Measurements from ENCODE around the gene CD200R1L.

DNA sequence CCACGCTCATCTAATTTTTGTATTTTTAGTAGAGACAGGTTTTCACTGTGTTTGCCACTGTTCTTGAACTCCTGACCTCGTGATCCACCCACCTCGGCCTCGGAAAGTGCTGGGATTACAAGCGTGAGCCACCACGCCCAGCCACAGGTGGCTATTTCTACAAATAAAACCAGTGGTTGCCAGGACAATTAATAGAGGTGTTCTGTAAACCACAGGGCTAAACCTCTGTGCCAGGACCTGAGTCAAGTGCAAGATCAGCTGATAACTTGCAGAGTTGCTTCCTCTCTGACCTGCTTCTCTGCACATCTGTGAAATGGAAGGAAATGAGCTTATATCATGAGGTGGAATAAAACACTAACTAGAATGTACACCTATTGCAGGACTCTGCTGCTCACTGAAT lies 72.8 kb downstream of the CD200R1L start:
- TF ChIP-seq, protein P1, sequence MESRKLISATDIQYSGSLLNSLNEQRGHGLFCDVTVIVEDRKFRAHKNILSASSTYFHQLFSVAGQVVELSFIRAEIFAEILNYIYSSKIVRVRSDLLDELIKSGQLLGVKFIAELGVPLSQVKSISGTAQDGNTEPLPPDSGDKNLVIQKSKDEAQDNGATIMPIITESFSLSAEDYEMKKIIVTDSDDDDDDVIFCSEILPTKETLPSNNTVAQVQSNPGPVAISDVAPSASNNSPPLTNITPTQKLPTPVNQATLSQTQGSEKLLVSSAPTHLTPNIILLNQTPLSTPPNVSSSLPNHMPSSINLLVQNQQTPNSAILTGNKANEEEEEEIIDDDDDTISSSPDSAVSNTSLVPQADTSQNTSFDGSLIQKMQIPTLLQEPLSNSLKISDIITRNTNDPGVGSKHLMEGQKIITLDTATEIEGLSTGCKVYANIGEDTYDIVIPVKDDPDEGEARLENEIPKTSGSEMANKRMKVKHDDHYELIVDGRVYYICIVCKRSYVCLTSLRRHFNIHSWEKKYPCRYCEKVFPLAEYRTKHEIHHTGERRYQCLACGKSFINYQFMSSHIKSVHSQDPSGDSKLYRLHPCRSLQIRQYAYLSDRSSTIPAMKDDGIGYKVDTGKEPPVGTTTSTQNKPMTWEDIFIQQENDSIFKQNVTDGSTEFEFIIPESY (IDR thresholded peaks at IDR 0.05; ENCODE audit: borderline replicate concordance, low read depth): no peak
- TF ChIP-seq, protein P2, sequence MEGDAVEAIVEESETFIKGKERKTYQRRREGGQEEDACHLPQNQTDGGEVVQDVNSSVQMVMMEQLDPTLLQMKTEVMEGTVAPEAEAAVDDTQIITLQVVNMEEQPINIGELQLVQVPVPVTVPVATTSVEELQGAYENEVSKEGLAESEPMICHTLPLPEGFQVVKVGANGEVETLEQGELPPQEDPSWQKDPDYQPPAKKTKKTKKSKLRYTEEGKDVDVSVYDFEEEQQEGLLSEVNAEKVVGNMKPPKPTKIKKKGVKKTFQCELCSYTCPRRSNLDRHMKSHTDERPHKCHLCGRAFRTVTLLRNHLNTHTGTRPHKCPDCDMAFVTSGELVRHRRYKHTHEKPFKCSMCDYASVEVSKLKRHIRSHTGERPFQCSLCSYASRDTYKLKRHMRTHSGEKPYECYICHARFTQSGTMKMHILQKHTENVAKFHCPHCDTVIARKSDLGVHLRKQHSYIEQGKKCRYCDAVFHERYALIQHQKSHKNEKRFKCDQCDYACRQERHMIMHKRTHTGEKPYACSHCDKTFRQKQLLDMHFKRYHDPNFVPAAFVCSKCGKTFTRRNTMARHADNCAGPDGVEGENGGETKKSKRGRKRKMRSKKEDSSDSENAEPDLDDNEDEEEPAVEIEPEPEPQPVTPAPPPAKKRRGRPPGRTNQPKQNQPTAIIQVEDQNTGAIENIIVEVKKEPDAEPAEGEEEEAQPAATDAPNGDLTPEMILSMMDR (IDR thresholded peaks at IDR 0.05): no peak
- no peak for TF ChIP-seq TAF1 (IDR thresholded peaks at IDR 0.05; ENCODE audit: borderline replicate concordance, low read depth, low read length)
